H9 (cell line): ENCODE measurements around the gene MAP1S. TPM values are rescaled to one million over a fixed set of nuclear protein-coding genes. Genes with fewer than 3 reads are reported as not detected.
A peak's percentile ranks its signal among the peaks of the same experiment; 100 is the strongest.

ENCODE experiments used
- DNase-seq: peaks from one replicate; pipeline ENCODE4 v3.0.0-alpha.2; 2017
- H2AFZ ChIP-seq: one replicate; pipeline ENCODE4 v1.6.1; 2013; ENCODE audit warnings: mild to moderate bottlenecking, low read length, control low read depth, moderate library complexity
- H2AK5ac ChIP-seq: 2 replicates; pipeline ENCODE4 v1.6.1; 2013; ENCODE audit warnings: low read length, control low read depth, mixed read lengths; ENCODE audit not compliant: insufficient read length
- H2BK120ac ChIP-seq: one replicate; pipeline ENCODE4 v1.6.1; 2013; ENCODE audit warnings: low read depth, mild to moderate bottlenecking, low read length, control low read depth, inconsistent platforms; ENCODE audit not compliant: poor library complexity, severe bottlenecking
- H2BK12ac ChIP-seq: 2 replicates; pipeline ENCODE4 v1.6.1; 2013; ENCODE audit warnings: low read length, control low read depth, mixed read lengths, low read depth; ENCODE audit not compliant: insufficient read length
- H2BK15ac ChIP-seq: 2 replicates; pipeline ENCODE4 v1.6.1; 2013; ENCODE audit warnings: low read depth, low read length, control low read depth
- H2BK20ac ChIP-seq: one replicate; pipeline ENCODE4 v1.6.1; 2013; ENCODE audit warnings: low read depth, mild to moderate bottlenecking, low read length, control low read depth, inconsistent platforms; ENCODE audit not compliant: poor library complexity, severe bottlenecking
- H2BK5ac ChIP-seq: 2 replicates; pipeline ENCODE4 v1.6.1; 2013; ENCODE audit warnings: low read length, control low read depth, mixed read lengths; ENCODE audit not compliant: insufficient read length
- H3K14ac ChIP-seq: 2 replicates; pipeline ENCODE4 v1.6.1; 2013; ENCODE audit warnings: low read length, control low read depth; ENCODE audit not compliant: insufficient read depth
- H3K18ac ChIP-seq: 2 replicates; pipeline ENCODE4 v1.6.1; 2013; ENCODE audit warnings: low read depth, mild to moderate bottlenecking, mixed read lengths, low read length, control low read depth; ENCODE audit not compliant: insufficient read length
- H3K23ac ChIP-seq: 2 replicates; pipeline ENCODE4 v1.6.1; 2013; ENCODE audit warnings: low read length, control low read depth, mixed read lengths, low read depth; ENCODE audit not compliant: insufficient read length
- H3K23me2 ChIP-seq: 2 replicates; pipeline ENCODE4 v1.6.1; 2013; ENCODE audit warnings: low read depth, mild to moderate bottlenecking, mixed read lengths, low read length, control low read depth; ENCODE audit not compliant: insufficient read length, poor library complexity, severe bottlenecking
- H3K27ac ChIP-seq: 2 replicates; pipeline ENCODE4 v1.5.1; 2013; ENCODE audit warnings: low read length, control low read depth, mixed read lengths, low read depth; ENCODE audit not compliant: insufficient read length
- H3K27me3 ChIP-seq: 2 replicates; pipeline ENCODE4 v1.6.1; 2013; ENCODE audit warnings: low read length, control low read depth, inconsistent platforms; ENCODE audit not compliant: insufficient read depth
- H3K4ac ChIP-seq: 2 replicates; pipeline ENCODE4 v1.6.1; 2013; ENCODE audit warnings: low read depth, mild to moderate bottlenecking, control low read depth, inconsistent platforms, low read length, moderate library complexity
- H3K4me1 ChIP-seq: 2 replicates; pipeline ENCODE4 v1.6.1; 2013; ENCODE audit warnings: low read length, control low read depth, inconsistent platforms; ENCODE audit not compliant: insufficient read depth
- H3K4me2 ChIP-seq: 2 replicates; pipeline ENCODE4 v1.6.1; 2013; ENCODE audit warnings: low read length, control low read depth, mixed read lengths; ENCODE audit not compliant: insufficient read length, insufficient read depth
- H3K56ac ChIP-seq: 2 replicates; pipeline ENCODE4 v1.6.1; 2013; ENCODE audit warnings: low read depth, mild to moderate bottlenecking, mixed read lengths, low read length, control low read depth; ENCODE audit not compliant: insufficient read length
- H3K79me1 ChIP-seq: 2 replicates; pipeline ENCODE4 v1.6.1; 2013; ENCODE audit warnings: low read depth, mild to moderate bottlenecking, moderate library complexity, low read length, control low read depth, inconsistent platforms; ENCODE audit not compliant: insufficient read depth, poor library complexity, severe bottlenecking
- H3K79me2 ChIP-seq: 2 replicates; pipeline ENCODE4 v1.6.1; 2013; ENCODE audit warnings: low read length, control low read depth, inconsistent platforms; ENCODE audit not compliant: insufficient read depth
- H3K9ac ChIP-seq: 2 replicates; pipeline ENCODE4 v1.6.1; 2013; ENCODE audit warnings: low read length, control low read depth, mixed read lengths; ENCODE audit not compliant: insufficient read length; ENCODE audit errors: extremely low read depth
- H3K9me3 ChIP-seq: one replicate; pipeline ENCODE4 v1.6.1; 2013; ENCODE audit warnings: low read depth, low read length, inconsistent platforms; ENCODE audit not compliant: control insufficient read depth
- H3T11ph ChIP-seq: one replicate; pipeline ENCODE4 v1.6.1; 2013; ENCODE audit warnings: mild to moderate bottlenecking, low read length, control low read depth, inconsistent platforms
- H4K20me1 ChIP-seq: one replicate; pipeline ENCODE4 v1.6.1; 2013; ENCODE audit not compliant: control insufficient read depth, insufficient read length, insufficient read depth
- H4K5ac ChIP-seq: 2 replicates; pipeline ENCODE4 v1.6.1; 2013; ENCODE audit warnings: low read depth, mild to moderate bottlenecking, mixed read lengths, low read length, control low read depth; ENCODE audit not compliant: insufficient read length
- H4K8ac ChIP-seq: replicated peaks from 2 replicates; pipeline ENCODE4 v1.6.1; 2013; ENCODE audit warnings: low read length, control low read depth, mixed read lengths, low read depth; ENCODE audit not compliant: insufficient read length
- H4K91ac ChIP-seq: 2 replicates; pipeline ENCODE4 v1.6.1; 2013; ENCODE audit warnings: low read depth, mild to moderate bottlenecking, moderate library complexity, mixed read lengths, low read length, control low read depth; ENCODE audit not compliant: insufficient read length
- H3K27ac Mint-ChIP-seq, 3 experiments: 2 replicates in 2 of 3; 3 replicates in 1 of 3; pipeline ENCODE4 v1.8.0; 2020 to 2021; ENCODE audit warnings: mixed read lengths in 3 of 3, mild to moderate bottlenecking in 1 of 3, moderate library complexity in 1 of 3
- H3K27me3 Mint-ChIP-seq: 2 replicates; pipeline ENCODE4 v1.8.0; 2021; ENCODE audit warnings: low read depth, mild to moderate bottlenecking, moderate library complexity, mixed read lengths
- H3K36me3 Mint-ChIP-seq, 3 experiments: 2 replicates in 2 of 3; 3 replicates in 1 of 3; pipeline ENCODE4 v1.8.0; 2020 to 2021; ENCODE audit warnings: low read depth in 3 of 3, mixed read lengths in 3 of 3; ENCODE audit not compliant: insufficient read depth in 1 of 3
- H3K4me1 Mint-ChIP-seq, 2 experiments: 2 replicates each; pipeline ENCODE4 v1.8.0; 2020; ENCODE audit warnings: mixed read lengths in 2 of 2
- H3K4me3 Mint-ChIP-seq, 2 experiments: 2 replicates in 1 of 2; 3 replicates in 1 of 2; pipeline ENCODE4 v1.8.0; 2020 to 2021; ENCODE audit warnings: mild to moderate bottlenecking in 2 of 2, mixed read lengths in 2 of 2, moderate library complexity in 1 of 2
- H3K9me3 Mint-ChIP-seq, 2 experiments: 2 replicates in 1 of 2; 3 replicates in 1 of 2; pipeline ENCODE4 v1.8.0; 2020; ENCODE audit warnings: mild to moderate bottlenecking in 2 of 2, mixed read lengths in 2 of 2, moderate library complexity in 1 of 2
- CTCF ChIP-seq: fragments of 200-600 bp; sonication (generic); conservative IDR thresholded peaks from 3 replicates; pipeline ENCODE4 v1.8.0; 2021; ENCODE audit warnings: antibody characterized with exemption, mild to moderate bottlenecking
- WGBS: extraction: QIAGEN DNeasy Blood & Tissue Kit; methylation state at CpG from one replicate; pipeline ENCODE4 v1.1.7; 2013; ENCODE audit warnings: missing lambda C conversion rate, low lambda C conversion rate, mixed read lengths; ENCODE audit not compliant: insufficient read length; ENCODE audit errors: extremely low coverage; 5-methylcytosine and 5-hydroxymethylcytosine counted together
- total RNA-seq: library from RNA; stranded (reverse); gene quantifications from 2 replicates; pipeline ENCODE4 v1.2.1, GENCODE V29; 2021

MAP1S gene
- total RNA-seq, 1 experiment from 2014 or later = 160 TPM

GRCh38 chr19:17687857-17688784 is 31.2 kb upstream of the MAP1S start, which contains the start of gene UNC13A:
Gene UNC13A (minus strand): TSS chr19:17688354. CDS start chr19:17688199, 155 bp downstream.
- TF ChIP-seq CTCF = 0 out of 3 replicates have a peak, but pooled peaks have one; percentile 8
- Mint-ChIP-seq H3K4me3 (peak within 1 kb of the TSS; percentile 88 to 100), H3K36me3 (peaks cover 0 to 5% (median 2%) of the 10 kb centered on the region in 3 experiments; a peak in 3 of 7 replicates), H3K4me1 (peaks cover 19 to 26% of the 10 kb centered on the region in 2 experiments), H3K27ac (peak within 1 kb of the TSS; percentile 56 to 96 (median 93)), H3K9me3 (no peaks in the 10 kb centered on the region; a peak in 1 of 5 replicates), H3K27me3 (no peaks in the 10 kb centered on the region; the same call in none of the 2 replicates)
- H4K20me1 ChIP-seq = no peaks in the 10 kb centered on the region
- no peak within 1 kb of the TSS for H2AFZ ChIP-seq
- WGBS = no CpG with 5 or more reads among the region's 77 CpGs
- H3K23me2 ChIP-seq = peaks cover 19% of the 10 kb centered on the region
- no peak within 1 kb of the TSS for H3T11ph ChIP-seq
- peaks cover 12% of the 10 kb centered on the region for H3K79me2 ChIP-seq
- H4K5ac ChIP-seq = no peak within 1 kb of the TSS
- no peak within 1 kb of the TSS for H2BK20ac ChIP-seq
- peak within 1 kb of the TSS; percentile 43; the same call in 1 of the 2 replicates for H3K14ac ChIP-seq
- H3K4ac ChIP-seq = no peak within 1 kb of the TSS
- no peak within 1 kb of the TSS for H2AK5ac ChIP-seq
- peak within 1 kb of the TSS; percentile 84 for H3K4me2 ChIP-seq
- no peak within 1 kb of the TSS for H3K27ac ChIP-seq
- H3K18ac ChIP-seq = no peak within 1 kb of the TSS
- peak within 1 kb of the TSS; percentile 20 for H3K9ac ChIP-seq
- H3K79me1 ChIP-seq = no peaks in the 10 kb centered on the region
- no peaks in the 10 kb centered on the region for H3K9me3 ChIP-seq
- H2BK15ac ChIP-seq = no peak within 1 kb of the TSS
- H4K8ac ChIP-seq = no peak within 1 kb of the TSS
- no peak within 1 kb of the TSS for H3K56ac ChIP-seq
- H4K91ac ChIP-seq = no peak within 1 kb of the TSS
- no peaks in the 10 kb centered on the region for H3K27me3 ChIP-seq
- DNase-seq = peak; percentile 83
- no peak within 1 kb of the TSS for H2BK12ac ChIP-seq
- no peak within 1 kb of the TSS for H3K23ac ChIP-seq
- H2BK5ac ChIP-seq = no peak within 1 kb of the TSS
- no peak within 1 kb of the TSS for H2BK120ac ChIP-seq
- peaks cover 4% of the 10 kb centered on the region; the same call in 1 of the 2 replicates for H3K4me1 ChIP-seq
